ENCODE results near the gene DNAJC10. TPM values are rescaled to one million over a fixed set of nuclear protein-coding genes. Genes with fewer than 3 reads are reported as not detected.

Gene DNAJC10
- total RNA-seq, 1 donor from 2014 or later = 108 TPM

DNA sequence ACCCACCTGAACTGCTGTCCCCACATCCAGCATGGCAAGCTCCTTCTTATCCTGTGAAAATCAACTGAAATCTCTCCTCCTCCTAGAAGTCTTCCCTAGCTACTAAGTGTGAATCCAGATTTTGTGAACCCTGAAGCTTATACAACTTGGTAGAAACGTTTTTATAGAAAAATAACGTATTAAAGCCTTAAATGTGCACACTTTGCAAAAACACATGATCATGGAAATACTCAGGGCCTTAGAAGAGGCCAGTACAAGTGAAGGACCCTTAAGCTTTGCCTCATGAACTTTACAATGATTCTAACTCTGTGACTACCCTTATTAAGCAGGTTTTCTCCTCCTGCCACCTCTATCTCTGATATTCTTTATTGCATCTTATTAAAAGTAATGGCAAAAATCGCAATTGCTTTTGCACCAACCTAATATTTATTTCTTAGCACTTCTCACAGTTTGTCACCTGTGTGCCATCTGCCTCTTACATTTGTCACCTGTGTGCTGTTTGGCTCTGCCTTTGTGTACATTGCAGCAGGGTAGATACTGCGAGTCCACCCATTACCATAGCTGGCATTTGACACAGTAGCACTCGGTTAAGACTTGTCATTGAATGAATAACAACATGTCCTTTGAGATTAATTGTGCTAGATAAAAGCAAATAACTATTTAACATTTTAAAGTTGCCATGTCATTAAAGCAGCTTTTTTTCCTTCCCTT is 108.2 kb downstream of the DNAJC10 start:
- no peak for ATAC-seq
- intact Hi-C loops (cut with DNase I) = no loop called here
- no peak for DNase-seq (ENCODE audit: low spot score)

DNA sequence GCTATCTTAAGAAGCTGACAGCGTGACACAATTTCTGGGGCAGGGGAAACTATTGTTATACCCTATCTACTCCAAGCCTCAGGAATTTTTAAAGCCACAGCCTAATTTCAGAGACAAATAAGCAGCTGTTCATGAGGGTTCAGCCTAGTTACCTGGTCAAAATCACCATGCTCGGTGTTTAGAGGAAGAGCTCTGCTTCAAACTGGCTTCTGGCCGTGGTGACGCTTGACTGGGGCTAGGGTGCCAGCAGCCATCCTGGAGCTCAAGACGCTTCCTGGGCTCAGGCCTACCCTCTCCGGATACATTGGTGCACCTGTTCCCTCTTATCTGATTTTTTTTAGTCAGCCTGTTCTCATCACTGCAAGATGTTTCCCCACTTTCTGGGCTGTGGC is 108.7 kb downstream of the DNAJC10 start:
- intact Hi-C loops (cut with DNase I) = no loop called here
- ATAC-seq (no peak), DNase-seq (ENCODE audit: low spot score) (no peak)

DNA sequence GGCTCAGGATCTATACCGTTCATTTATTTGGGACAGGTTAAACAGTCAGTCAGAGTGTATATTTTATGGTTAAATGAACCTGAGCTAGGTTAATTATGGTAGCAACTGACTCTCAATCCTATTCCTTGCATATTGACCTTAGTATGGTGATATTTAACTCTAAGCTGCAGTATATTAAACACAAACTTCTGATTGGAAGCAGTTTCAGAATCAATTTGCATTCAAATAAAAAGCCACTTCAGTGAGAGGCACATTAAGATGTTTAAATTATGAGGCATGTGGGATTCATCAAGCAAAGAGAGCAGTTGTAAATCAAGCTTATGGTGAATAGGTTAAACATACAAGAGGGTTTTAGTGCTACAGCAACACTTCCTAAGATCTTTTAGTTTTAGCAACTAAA is 110.0 kb downstream of the DNAJC10 start:
- no peak for DNase-seq (ENCODE audit: low spot score)
- no peak for ATAC-seq
- intact Hi-C loops (cut with DNase I) = no loop called here

DNA sequence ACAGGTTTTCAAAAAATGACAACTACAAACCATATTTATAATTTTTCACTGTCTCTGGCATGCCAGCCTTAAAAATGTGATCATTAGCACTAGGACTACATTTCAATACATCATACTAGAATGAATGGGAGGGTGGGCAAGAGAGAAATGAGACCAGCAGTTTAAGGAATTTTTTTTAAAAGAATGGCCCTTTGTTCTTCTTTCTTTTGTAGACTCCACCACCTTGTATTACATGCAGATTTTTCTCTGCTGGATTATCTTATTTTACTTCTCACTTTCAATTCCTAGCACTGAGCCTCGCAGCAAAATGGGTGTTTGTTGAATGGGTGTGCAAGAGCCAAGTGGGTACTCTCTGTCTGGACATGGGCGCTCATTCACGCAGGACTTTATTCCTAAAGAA is 110.4 kb downstream of the DNAJC10 start:
- intact Hi-C loops (cut with DNase I) = no loop called here
- ATAC-seq (no peak), DNase-seq (ENCODE audit: low spot score) (no peak)

DNA sequence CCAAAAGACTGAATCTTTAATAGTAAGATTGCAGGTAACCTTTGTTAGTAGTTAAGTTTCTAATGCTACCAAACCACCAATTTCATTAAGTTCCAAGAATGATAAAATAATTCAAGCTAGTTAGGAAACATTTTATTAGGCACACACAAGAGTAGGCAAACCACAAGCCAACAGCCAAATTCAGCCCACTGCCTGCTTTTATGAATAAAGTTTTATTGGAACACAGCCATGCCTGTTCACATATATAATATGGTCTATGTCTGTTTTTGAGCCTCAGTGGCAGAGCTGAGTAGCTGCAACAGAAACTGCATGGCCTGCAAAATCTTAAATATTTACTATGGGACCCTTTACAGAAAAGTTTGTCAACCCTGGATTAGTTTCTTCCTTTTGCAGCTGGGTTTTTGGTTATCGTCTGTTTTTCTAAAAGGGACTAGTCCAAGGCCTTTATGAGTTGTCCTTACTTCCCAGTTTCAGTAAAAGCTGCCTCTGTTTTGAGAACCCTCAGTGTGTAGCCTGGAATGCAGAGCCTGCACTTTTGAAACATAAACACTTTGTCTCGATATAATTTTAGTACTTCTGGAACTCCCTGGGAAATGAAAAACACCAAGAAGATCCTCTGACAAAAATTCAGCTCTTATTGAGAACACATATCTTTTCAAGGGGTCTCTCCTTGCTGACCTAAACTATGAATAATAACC is 111.3 kb downstream of the DNAJC10 start:
- DNase-seq (ENCODE audit: low spot score) (no peak), ATAC-seq (no peak)
- intact Hi-C loops (cut with DNase I) = no loop called here

DNA sequence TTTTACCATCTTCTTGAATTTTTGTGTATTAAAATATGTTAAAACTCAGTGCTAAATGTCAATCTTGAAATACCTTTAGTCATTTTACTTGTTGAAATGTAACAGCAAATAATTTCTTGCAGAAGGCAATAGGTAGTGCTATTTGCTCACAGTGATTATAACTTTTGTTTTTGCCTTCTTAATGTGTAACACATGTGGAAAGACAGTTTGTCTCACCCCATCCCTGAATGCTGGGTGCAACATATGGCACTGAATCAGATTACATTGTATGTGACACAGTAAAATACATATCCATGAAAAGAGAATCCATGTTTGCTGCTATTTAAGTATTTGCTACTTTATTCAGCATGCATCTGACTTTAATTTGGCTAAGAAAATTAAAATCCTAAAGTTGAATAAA is 115.0 kb downstream of the DNAJC10 start:
- ATAC-seq = no peak
- intact Hi-C loops (cut with DNase I) = no loop called here
- no peak for DNase-seq (ENCODE audit: low spot score)

DNA sequence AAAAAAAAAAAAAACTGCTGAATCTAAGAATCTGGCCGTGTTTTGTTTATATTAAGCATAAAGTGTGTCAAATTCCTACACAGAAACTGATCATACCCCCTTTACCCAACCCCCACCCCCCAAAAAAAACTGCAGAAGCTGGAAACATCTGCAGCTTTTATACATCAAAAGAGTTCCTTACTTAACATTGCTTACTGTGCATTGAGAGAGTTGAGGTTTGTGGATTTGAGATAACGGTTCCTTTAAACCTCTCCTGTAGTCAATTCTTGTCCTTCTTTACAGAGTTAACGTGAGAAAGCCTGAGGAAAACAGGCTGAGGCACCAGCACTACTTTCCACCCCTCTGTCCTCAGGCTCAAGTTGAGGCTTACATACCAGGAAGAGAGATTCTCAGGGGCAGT is 115.9 kb downstream of the DNAJC10 start:
- intact Hi-C loops (cut with DNase I) = no loop called here
- DNase-seq (ENCODE audit: low spot score) (no peak), ATAC-seq (no peak)

DNA sequence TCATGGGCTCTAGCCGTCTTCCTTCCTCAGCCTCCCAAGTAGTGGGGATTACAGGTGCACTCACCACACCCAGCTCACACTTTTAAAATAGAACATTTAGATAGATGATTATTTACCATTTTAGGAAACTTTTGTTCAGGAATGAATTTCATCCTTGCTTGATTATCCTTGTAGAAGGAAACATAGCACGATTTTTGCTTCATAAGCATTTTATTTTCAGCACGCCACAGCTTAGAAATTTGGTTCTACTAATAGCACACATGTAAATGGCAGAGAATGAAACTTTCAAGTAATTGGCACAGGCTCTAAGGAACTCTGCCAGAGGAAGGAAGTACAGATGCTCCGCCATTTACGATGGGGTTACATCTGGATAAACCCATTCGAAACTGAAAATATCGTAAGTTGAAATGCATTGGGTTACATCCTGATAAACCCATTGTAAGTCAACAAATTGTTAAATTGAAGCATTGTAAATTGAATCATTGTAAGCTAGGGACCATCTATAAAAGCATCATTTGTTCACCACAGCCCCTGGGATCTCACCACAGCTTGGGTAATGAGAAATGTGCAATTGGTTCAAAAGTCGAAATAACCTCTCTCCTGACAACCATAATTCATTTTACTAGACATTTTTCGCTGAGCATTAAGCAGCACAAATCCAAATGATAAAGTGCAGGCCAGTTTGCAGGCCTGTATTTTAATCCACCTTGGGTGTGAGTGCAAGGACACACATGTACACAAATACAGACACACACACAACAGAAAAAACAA is 117.2 kb downstream of the DNAJC10 start:
- intact Hi-C loops (cut with DNase I) = no loop called here
- ATAC-seq (no peak), DNase-seq (ENCODE audit: low spot score) (no peak)

DNA sequence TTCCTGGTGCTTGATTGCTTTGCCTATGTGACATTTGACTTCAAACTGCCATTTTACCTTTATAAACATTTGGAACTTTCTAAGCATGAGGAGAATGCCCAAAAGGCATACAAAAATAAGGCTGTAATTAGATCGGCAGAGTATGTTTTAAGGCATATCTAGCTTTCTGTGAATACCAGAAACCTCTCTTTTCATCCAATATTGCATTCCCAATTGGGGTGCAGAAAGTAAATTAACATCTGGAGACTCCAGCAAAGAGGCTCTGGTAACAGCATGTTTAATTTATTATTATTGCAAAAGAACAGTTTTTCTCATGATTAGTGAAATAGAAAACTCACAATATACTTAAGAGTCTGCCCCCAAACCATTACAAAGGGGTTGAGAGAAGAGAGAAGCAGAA is 118.2 kb downstream of the DNAJC10 start:
- intact Hi-C loops (cut with DNase I) = no loop called here
- ATAC-seq = no peak
- no peak for DNase-seq (ENCODE audit: low spot score)

DNA sequence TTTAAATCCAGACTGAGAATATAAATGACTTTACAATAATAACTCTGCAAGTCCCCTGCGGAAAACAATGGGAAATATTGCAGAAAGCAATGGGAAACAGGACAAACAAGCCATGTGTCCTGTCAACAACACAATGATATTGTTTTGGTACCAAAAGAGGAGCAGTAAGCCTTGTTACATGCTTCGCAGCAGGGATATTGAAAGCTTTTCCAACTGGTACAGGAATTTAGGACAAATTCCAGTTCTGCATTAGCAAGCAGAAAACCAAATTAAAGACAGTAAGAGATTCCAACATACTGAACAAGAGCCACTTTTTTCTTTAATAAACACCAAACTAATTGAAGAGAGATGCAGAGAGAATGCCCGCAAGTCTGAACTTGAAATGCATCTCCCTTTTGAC is 120.4 kb downstream of the DNAJC10 start:
- ATAC-seq (no peak), DNase-seq (ENCODE audit: low spot score) (no peak)
- intact Hi-C loops (cut with DNase I) = no loop called here

Other genes starting within 250 kb of the DNAJC10 start
- 17.1 TPM for gene FRZB, start 150.4 kb downstream of the DNAJC10 start, total RNA-seq